OCI-LY3 (cell line): ENCODE results near the gene QDPR.

Source experiments
- EZH2phosphoT487 ChIP-seq: fragments of 200-600 bp; shearing (Covaris generic); IDR thresholded peaks from 2 replicates; pipeline ENCODE4 v1.6.1; 2018; ENCODE audit warnings: antibody characterized with exemption, mixed run types, low read depth
- TF ChIP-seq, protein P1 (sequence below): fragments of 200-600, 300-600 bp; sonication (generic); IDR thresholded peaks from 2 replicates; pipeline ENCODE4 v1.5.1; 2014; ENCODE audit warnings: antibody characterized with exemption, low read length, low read depth

GRCh38 chr4:17494258-17495190 lies 17.4 kb downstream of the QDPR start:
- TF ChIP-seq, protein P1, sequence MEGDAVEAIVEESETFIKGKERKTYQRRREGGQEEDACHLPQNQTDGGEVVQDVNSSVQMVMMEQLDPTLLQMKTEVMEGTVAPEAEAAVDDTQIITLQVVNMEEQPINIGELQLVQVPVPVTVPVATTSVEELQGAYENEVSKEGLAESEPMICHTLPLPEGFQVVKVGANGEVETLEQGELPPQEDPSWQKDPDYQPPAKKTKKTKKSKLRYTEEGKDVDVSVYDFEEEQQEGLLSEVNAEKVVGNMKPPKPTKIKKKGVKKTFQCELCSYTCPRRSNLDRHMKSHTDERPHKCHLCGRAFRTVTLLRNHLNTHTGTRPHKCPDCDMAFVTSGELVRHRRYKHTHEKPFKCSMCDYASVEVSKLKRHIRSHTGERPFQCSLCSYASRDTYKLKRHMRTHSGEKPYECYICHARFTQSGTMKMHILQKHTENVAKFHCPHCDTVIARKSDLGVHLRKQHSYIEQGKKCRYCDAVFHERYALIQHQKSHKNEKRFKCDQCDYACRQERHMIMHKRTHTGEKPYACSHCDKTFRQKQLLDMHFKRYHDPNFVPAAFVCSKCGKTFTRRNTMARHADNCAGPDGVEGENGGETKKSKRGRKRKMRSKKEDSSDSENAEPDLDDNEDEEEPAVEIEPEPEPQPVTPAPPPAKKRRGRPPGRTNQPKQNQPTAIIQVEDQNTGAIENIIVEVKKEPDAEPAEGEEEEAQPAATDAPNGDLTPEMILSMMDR = no peak
- no peak for TF ChIP-seq EZH2phosphoT487
